Coronary artery (tissue), 2 donors: ENCODE measurements around the gene SLC8A2.

Experiments used
- DNase-seq: peaks from one replicate; pipeline ENCODE4 v3.0.0-alpha.2; 2017; ENCODE audit warnings: low spot score
- H3K27ac ChIP-seq, 2 donors: fragments of 200-600 bp; sonication (generic); one replicate each; pipeline ENCODE4 v1.5.1; 2016 to 2019
- H3K4me3 ChIP-seq: fragments of 200-600 bp; sonication (generic); 2 replicates; pipeline ENCODE4 v1.5.1; 2016; ENCODE audit warnings: mild to moderate bottlenecking, moderate library complexity
- TF ChIP-seq, protein P1 (sequence below): fragments of 200-600 bp; sonication (generic); IDR thresholded peaks from one replicate; pipeline ENCODE4 v1.5.1; 2019; ENCODE audit warnings: antibody characterized with exemption

SLC8A2 gene

GRCh38 chr19:47445937-47446402 lies 25.7 kb downstream of the SLC8A2 start:
- no peak for DNase-seq
- Histone ChIP-seq H3K4me3 (peak overlapping the region; percentile 28), H3K27ac (no peak overlapping the region)
- TF ChIP-seq, protein P1, sequence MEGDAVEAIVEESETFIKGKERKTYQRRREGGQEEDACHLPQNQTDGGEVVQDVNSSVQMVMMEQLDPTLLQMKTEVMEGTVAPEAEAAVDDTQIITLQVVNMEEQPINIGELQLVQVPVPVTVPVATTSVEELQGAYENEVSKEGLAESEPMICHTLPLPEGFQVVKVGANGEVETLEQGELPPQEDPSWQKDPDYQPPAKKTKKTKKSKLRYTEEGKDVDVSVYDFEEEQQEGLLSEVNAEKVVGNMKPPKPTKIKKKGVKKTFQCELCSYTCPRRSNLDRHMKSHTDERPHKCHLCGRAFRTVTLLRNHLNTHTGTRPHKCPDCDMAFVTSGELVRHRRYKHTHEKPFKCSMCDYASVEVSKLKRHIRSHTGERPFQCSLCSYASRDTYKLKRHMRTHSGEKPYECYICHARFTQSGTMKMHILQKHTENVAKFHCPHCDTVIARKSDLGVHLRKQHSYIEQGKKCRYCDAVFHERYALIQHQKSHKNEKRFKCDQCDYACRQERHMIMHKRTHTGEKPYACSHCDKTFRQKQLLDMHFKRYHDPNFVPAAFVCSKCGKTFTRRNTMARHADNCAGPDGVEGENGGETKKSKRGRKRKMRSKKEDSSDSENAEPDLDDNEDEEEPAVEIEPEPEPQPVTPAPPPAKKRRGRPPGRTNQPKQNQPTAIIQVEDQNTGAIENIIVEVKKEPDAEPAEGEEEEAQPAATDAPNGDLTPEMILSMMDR: no peak

DNA sequence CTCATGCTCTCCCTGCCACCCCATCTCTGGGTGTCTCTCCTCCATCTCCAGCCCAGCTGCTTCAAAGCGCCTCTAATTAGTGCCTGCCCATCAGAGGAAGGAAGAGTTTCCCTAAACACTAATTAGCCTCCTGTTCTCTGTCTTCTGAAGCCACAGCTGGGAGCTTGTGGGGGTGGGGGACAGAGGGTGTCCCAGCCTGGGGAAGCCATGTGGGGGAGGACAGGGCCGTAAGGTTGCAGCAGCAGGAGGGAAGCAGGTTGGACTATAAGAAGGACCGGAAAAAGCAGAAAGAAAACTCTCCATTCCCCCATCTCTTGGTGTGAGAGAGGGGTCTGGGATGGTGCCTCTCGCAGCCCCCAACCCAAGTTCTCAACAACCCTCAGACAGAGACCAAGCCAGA lies 26.2 kb downstream of the SLC8A2 start:
- DNase-seq: no peak
- TF ChIP-seq, protein P1: no peak
- Histone ChIP-seq H3K27ac (no peak overlapping the region), H3K4me3 (no peak overlapping the region)

DNA sequence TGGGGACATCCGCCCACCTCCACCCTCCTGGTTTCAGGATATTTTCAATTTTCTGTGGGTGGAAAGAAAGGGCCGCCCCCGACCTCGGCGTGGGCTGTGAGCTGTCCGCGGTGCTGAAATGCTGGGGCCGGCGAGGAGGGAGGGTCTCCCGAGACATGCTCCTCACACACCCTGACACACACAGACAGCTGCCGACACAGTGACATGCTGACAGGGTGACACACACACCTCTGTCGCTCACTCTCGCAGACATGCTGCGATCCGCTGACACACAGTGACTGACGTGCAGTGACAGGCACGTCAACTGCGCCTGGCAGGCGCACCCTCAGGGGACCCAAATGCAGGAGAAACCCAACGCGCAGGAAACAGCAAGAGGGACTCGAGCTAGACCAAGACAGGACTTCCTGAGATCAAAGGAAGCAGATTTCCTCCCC lies 27.3 kb downstream of the SLC8A2 start:
- Histone ChIP-seq H3K4me3 (no peak overlapping the region), H3K27ac (no peak overlapping the region)
- DNase-seq: no peak
- TF ChIP-seq, protein P1: no peak

- DNase-seq: no peak
- no peak overlapping the region for H3K27ac ChIP-seq
- TF ChIP-seq, protein P1: no peak
- H3K4me3 ChIP-seq: no peak overlapping the region
Measured at GRCh38 chr19:47443331-47443730, 28.4 kb downstream of the SLC8A2 start.

GRCh38 chr19:47438793-47439220 lies 32.9 kb downstream of the SLC8A2 start:
- Histone ChIP-seq H3K4me3 (no peak overlapping the region), H3K27ac (no peak overlapping the region)
- TF ChIP-seq, protein P1: no peak
- DNase-seq: no peak

GRCh38 chr19:47437500-47437899 lies 34.2 kb downstream of the SLC8A2 start:
- Histone ChIP-seq H3K27ac (no peak overlapping the region), H3K4me3 (no peak overlapping the region)
- TF ChIP-seq, protein P1: no peak
- DNase-seq: no peak

- Histone ChIP-seq H3K27ac (no peak overlapping the region), H3K4me3 (no peak overlapping the region)
- no peak for DNase-seq
- TF ChIP-seq, protein P1: peak; percentile 82
Measured at GRCh38 chr19:47436712-47437401, 34.8 kb downstream of the SLC8A2 start.
